Upper lobe of left lung (tissue), 6 donors: ENCODE measurements around the gene ITGB7. TPM values are rescaled to one million over a fixed set of nuclear protein-coding genes. Genes with fewer than 3 reads are reported as not detected.

Experiments
- ATAC-seq, 2 donors: fragments of 200-7000 bp; cut with Tn5 transposase; one replicate each; pipeline ENCODE4 v1.9.1; 2022; ENCODE audit warnings: mild to moderate bottlenecking in 2 of 2, moderate library complexity in 2 of 2; ENCODE audit not compliant: low FRiP score in 2 of 2
- DNase-seq, 2 donors: peaks; one replicate each; pipeline ENCODE4 v3.0.0-alpha.2; 2019 to 2020
- H3K27ac ChIP-seq, 4 donors: fragments of 200-600 bp; sonication (generic); one replicate each; pipeline ENCODE4 v1.5.1; 2016 to 2019
- H3K27me3 ChIP-seq, 4 donors: fragments of 200-600 bp; sonication (generic); one replicate each; pipeline ENCODE4 v1.5.1; 2017 to 2019
- H3K36me3 ChIP-seq, 4 donors: fragments of 200-600 bp; sonication (generic); one replicate each; pipeline ENCODE4 v1.5.1; 2016 to 2019
- H3K4me1 ChIP-seq, 4 donors: fragments of 200-600 bp; sonication (generic); one replicate each; pipeline ENCODE4 v1.5.1; 2018 to 2019
- H3K4me3 ChIP-seq, 4 donors: fragments of 200-600 bp; sonication (generic); one replicate each; pipeline ENCODE4 v1.5.1; 2017 to 2019; ENCODE audit warnings: mild to moderate bottlenecking in 2 of 4, moderate library complexity in 1 of 4
- H3K9me3 ChIP-seq, 4 donors: fragments of 200-600 bp; sonication (generic); one replicate each; pipeline ENCODE4 v1.5.1; 2018 to 2019
- CTCF ChIP-seq, 6 experiments: fragments of 450-650 bp in 4 of 6; fragments of 200-600 bp in 2 of 6; sonication (generic) in 2 of 6; IDR thresholded peaks; one replicate each; pipeline ENCODE4 v1.5.1; 2016 to 2019; ENCODE audit warnings: antibody characterized with exemption in 6 of 6
- EP300 ChIP-seq, 4 donors: sonication (generic); formaldehyde crosslinking; IDR thresholded peaks; one replicate each; pipeline ENCODE4 v1.5.1; 2017; ENCODE audit warnings: antibody characterized with exemption in 4 of 4, control low read depth in 2 of 4
- POLR2A ChIP-seq, 4 donors: fragments of 450-650 bp; IDR thresholded peaks; one replicate each; pipeline ENCODE4 v1.5.1; 2016 to 2017; ENCODE audit warnings: antibody characterized with exemption in 4 of 4, mild to moderate bottlenecking in 2 of 4
- POLR2AphosphoS5 ChIP-seq, 2 donors: sonication (generic); formaldehyde crosslinking; IDR thresholded peaks; one replicate each; pipeline ENCODE4 v1.5.1; 2017; ENCODE audit warnings: antibody characterized with exemption in 2 of 2
- WGBS, 2 donors: methylation state at CpG; one replicate each; pipeline ENCODE4 v1.1.5; 2017 to 2018; 5-methylcytosine and 5-hydroxymethylcytosine counted together
- total RNA-seq, 6 donors: library from RNA; depleted of rRNA in 4 of 6; stranded (reverse); fragments of >200 nt in 4 of 6; gene quantifications; one replicate each; pipeline versions ENCODE4 v1.1.0 to v1.2.1, GENCODE V29; 2016 to 2021
- donor health status: DM: no; HTN: no; CAD: no; lungs with moderate emphysema.
- donor health status: DM: no; HTN: yes; CAD: no; lungs with severe emphysema.

ITGB7 gene
- total RNA-seq, 6 donors from 2014 or later, result 3.1 to 12.9 (median 4.7) TPM

- DNase-seq, result peak in 1 of 2 donors; percentile 76
- H3K27me3 ChIP-seq, result no peaks in the 10 kb centered on the region
- H3K27ac ChIP-seq, result peak overlapping the region; percentile 98 to 100 (median 99)
- no peaks in the 10 kb centered on the region for H3K9me3 ChIP-seq
- no peak for ATAC-seq
- peak overlapping the region; percentile 27 to 83 (median 70) for H3K4me3 ChIP-seq
- peaks cover 74 to 99% (median 79%) of the 10 kb centered on the region in 4 donors for H3K4me1 ChIP-seq
- TF ChIP-seq CTCF (IDR thresholded peaks at IDR 0.05), result no peak
- TF ChIP-seq POLR2AphosphoS5 (IDR thresholded peaks at IDR 0.05), result peak; percentile 31 to 47
- WGBS, 2 donors, result 3 to 5% methylated on average over 21 to 27 of the region's 27 CpGs
- H3K36me3 ChIP-seq, result peaks cover 0 to 12% (median 8%) of the 10 kb centered on the region in 4 donors
These were observed 12.4 kb upstream of the ITGB7 start for GRCh38 chr12:53219292-53219955.

GRCh38 chr12:53218551-53219291 lies 11.7 kb upstream of the ITGB7 start:
- H3K27me3 ChIP-seq, result no peaks in the 10 kb centered on the region
- TF ChIP-seq EP300 (IDR thresholded peaks at IDR 0.05), result no peak
- no peak for TF ChIP-seq POLR2A (IDR thresholded peaks at IDR 0.05)
- no peak for TF ChIP-seq CTCF (IDR thresholded peaks at IDR 0.05)
- TF ChIP-seq POLR2AphosphoS5 (IDR thresholded peaks at IDR 0.05), result no peak
- no peak for ATAC-seq
- H3K27ac ChIP-seq, result peak overlapping the region; percentile 98 to 100 (median 99)
- peaks cover 74 to 99% (median 78%) of the 10 kb centered on the region in 4 donors for H3K4me1 ChIP-seq
- no peaks in the 10 kb centered on the region for H3K9me3 ChIP-seq
- WGBS, 2 donors, result 31 to 37% methylated on average over 10 to 25 of the region's 30 CpGs
- H3K4me3 ChIP-seq, result peak overlapping the region in 3 of 4 donors; percentile 62 to 83 (median 77)
- DNase-seq, result peak in 1 of 2 donors; percentile 83
- peaks cover 0 to 19% (median 14%) of the 10 kb centered on the region in 4 donors for H3K36me3 ChIP-seq

- H3K27me3 ChIP-seq, result no peaks in the 10 kb centered on the region
These were observed 10.9 kb upstream of the ITGB7 start for GRCh38 chr12:53217931-53218307.

More at GRCh38 chr12:53217931-53218307, 10.9 kb upstream of the ITGB7 start:
- DNase-seq (no peak), ATAC-seq (no peak)
- Histone ChIP-seq H3K9me3 (no peaks in the 10 kb centered on the region), H3K27ac (peak overlapping the region; percentile 98 to 100 (median 99)), H3K4me1 (peaks cover 69 to 99% (median 74%) of the 10 kb centered on the region in 4 donors), H3K36me3 (peaks cover 0 to 27% (median 21%) of the 10 kb centered on the region in 4 donors), H3K4me3 (peak overlapping the region in 2 of 4 donors; percentile 77 to 83)
- 40 to 54% methylated on average over 3 of the region's 3 CpGs for WGBS, 2 donors
- TF ChIP-seq CTCF (IDR thresholded peaks at IDR 0.05), result no peak
- TF ChIP-seq POLR2A (IDR thresholded peaks at IDR 0.05), result no peak
- TF ChIP-seq EP300 (IDR thresholded peaks at IDR 0.05), result no peak
- TF ChIP-seq POLR2AphosphoS5 (IDR thresholded peaks at IDR 0.05), result no peak
